HFFc6 (cell line): ENCODE measurements around the gene HTT-AS. TPM values are rescaled to one million over a fixed set of nuclear protein-coding genes. Genes with fewer than 3 reads are reported as not detected.
A peak's percentile ranks its signal among the peaks of the same experiment; 100 is the strongest.

Experiments
- DNase-seq: peaks from one replicate; pipeline ENCODE4 v3.0.0-alpha.2; 2018
- H3K27ac Mint-ChIP-seq: 2 replicates; pipeline ENCODE4 v1.8.0; 2020; ENCODE audit warnings: mild to moderate bottlenecking, mixed read lengths
- H3K27me3 Mint-ChIP-seq: 2 replicates; pipeline ENCODE4 v1.8.0; 2021; ENCODE audit warnings: mild to moderate bottlenecking, moderate library complexity, mixed read lengths; ENCODE audit not compliant: insufficient read depth
- H3K36me3 Mint-ChIP-seq: 2 replicates; pipeline ENCODE4 v1.8.0; 2021; ENCODE audit warnings: low read depth, mixed read lengths
- H3K4me1 Mint-ChIP-seq: 2 replicates; pipeline ENCODE4 v1.8.0; 2020; ENCODE audit warnings: low read depth, mixed read lengths
- H3K4me3 Mint-ChIP-seq: 2 replicates; pipeline ENCODE4 v1.8.0; 2020; ENCODE audit warnings: mild to moderate bottlenecking, moderate library complexity, mixed read lengths
- H3K9me3 Mint-ChIP-seq: 2 replicates; pipeline ENCODE4 v1.8.0; 2020; ENCODE audit warnings: mild to moderate bottlenecking, mixed read lengths
- CTCF ChIP-seq: fragments of 200-600 bp; sonication (generic); IDR thresholded peaks from 2 replicates; pipeline ENCODE4 v1.5.0; 2021; ENCODE audit warnings: antibody characterized with exemption, mild to moderate bottlenecking
- total RNA-seq, 6 experiments: library from RNA; stranded (reverse); fragmentation: NEBNext Ultra II Directional; extraction: Animal tissue kit (Norgen Biotek cat#: 25700); gene quantifications; 2 replicates in 1 of 6; 3 replicates in 5 of 6; pipeline ENCODE4 v1.2.3, GENCODE V29; 2021

The HTT-AS gene
- total RNA-seq, 6 experiments from 2014 or later: not detected

DNA sequence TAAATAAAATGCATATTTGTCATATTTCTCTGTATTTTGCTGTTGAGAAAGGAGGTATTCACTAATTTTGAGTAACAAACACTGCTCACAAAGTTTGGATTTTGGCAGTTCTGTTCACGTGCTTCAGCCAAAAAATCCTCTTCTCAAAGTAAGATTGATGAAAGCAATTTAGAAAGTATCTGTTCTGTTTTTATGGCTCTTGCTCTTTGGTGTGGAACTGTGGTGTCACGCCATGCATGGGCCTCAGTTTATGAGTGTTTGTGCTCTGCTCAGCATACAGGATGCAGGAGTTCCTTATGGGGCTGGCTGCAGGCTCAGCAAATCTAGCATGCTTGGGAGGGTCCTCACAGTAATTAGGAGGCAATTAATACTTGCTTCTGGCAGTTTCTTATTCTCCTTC, 3.5 kb upstream of the HTT-AS start:
- TF ChIP-seq CTCF: no peak
- peaks cover 20% of the 10 kb centered on the region for H3K4me1 Mint-ChIP-seq
- no peak for DNase-seq
- H3K9me3 Mint-ChIP-seq: no peaks in the 10 kb centered on the region
- H3K4me3 Mint-ChIP-seq: no peak overlapping the region
- H3K36me3 Mint-ChIP-seq: no peaks in the 10 kb centered on the region
- no peaks in the 10 kb centered on the region; the same call in 1 of the 2 replicates for H3K27me3 Mint-ChIP-seq
- no peak overlapping the region for H3K27ac Mint-ChIP-seq

DNA sequence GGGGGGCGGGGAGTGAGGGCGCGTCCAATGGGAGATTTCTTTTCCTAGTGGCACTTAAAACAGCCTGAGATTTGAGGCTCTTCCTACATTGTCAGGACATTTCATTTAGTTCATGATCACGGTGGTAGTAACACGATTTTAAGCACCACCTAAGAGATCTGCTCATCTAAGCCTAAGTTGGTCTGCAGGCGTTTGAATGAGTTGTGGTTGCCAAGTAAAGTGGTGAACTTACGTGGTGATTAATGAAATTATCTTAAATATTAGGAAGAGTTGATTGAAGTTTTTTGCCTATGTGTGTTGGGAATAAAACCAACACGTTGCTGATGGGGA, 1.3 kb upstream of the HTT-AS start:
- H3K9me3 Mint-ChIP-seq: no peaks in the 10 kb centered on the region
- no peaks in the 10 kb centered on the region; the same call in 1 of the 2 replicates for H3K27me3 Mint-ChIP-seq
- no peak for DNase-seq
- no peaks in the 10 kb centered on the region for H3K36me3 Mint-ChIP-seq
- TF ChIP-seq CTCF: no peak
- peak overlapping the region; percentile 98 for H3K27ac Mint-ChIP-seq
- H3K4me3 Mint-ChIP-seq: peak overlapping the region; percentile 97
- H3K4me1 Mint-ChIP-seq: peaks cover 37% of the 10 kb centered on the region

DNA sequence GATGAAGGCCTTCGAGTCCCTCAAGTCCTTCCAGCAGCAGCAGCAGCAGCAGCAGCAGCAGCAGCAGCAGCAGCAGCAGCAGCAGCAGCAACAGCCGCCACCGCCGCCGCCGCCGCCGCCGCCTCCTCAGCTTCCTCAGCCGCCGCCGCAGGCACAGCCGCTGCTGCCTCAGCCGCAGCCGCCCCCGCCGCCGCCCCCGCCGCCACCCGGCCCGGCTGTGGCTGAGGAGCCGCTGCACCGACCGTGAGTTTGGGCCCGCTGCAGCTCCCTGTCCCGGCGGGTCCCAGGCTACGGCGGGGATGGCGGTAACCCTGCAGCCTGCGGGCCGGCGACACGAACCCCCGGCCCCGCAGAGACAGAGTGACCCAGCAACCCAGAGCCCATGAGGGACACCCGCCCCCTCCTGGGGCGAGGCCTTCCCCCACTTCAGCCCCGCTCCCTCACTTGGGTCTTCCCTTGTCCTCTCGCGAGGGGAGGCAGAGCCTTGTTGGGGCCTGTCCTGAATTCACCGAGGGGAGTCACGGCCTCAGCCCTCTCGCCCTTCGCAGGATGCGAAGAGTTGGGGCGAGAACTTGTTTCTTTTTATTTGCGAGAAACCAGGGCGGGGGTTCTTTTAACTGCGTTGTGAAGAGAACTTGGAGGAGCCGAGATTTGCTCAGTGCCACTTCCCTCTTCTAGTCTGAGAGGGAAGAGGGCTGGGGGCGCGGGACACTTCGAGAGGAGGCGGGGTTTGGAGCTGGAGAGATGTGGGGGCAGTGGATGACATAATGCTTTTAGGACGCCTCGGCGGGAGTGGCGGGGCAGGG, 711 bp upstream of the HTT-AS start:
- TF ChIP-seq CTCF: no peak; the same call in 1 of the 2 replicates
- H3K4me3 Mint-ChIP-seq: peak overlapping the region; percentile 97
- peaks cover 39% of the 10 kb centered on the region for H3K4me1 Mint-ChIP-seq
- peak overlapping the region; percentile 98 for H3K27ac Mint-ChIP-seq
- H3K36me3 Mint-ChIP-seq: no peaks in the 10 kb centered on the region
- H3K9me3 Mint-ChIP-seq: no peaks in the 10 kb centered on the region
- no peaks in the 10 kb centered on the region; the same call in 1 of the 2 replicates for H3K27me3 Mint-ChIP-seq
- DNase-seq: peak; percentile 58

DNA sequence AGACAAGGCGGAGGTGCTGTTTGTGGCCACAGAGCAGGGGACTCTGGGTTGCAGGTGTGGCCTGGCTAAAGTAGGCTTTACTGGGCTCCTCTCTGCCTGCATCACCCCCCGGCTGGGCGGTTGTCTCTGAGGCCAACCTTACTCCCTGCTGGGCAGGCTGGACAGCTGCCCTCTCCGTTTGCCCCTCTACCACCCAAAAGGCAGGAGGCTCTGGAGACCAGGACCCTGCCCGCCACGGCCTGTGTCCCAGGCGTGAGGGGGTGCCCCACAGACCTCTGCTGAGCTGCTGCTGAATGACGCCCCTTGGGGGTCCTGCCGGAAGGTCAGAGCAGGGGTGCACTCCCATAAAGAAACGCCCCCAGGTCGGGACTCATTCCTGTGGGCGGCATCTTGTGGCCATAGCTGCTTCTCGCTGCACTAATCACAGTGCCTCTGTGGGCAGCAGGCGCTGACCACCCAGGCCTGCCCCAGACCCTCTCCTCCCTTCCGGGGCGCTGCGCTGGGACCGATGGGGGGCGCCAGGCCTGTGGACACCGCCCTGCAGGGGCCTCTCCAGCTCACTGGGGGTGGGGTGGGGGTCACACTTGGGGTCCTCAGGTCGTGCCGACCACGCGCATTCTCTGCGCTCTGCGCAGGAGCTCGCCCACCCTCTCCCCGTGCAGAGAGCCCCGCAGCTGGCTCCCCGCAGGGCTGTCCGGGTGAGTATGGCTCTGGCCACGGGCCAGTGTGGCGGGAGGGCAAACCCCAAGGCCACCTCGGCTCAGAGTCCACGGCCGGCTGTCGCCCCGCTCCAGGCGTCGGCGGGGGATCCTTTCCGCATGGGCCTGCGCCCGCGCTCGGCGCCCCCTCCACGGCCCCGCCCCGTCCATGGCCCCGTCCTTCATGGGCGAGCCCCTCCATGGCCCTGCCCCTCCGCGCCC, 920 bp downstream of the HTT-AS start:
- no peak for DNase-seq
- Mint-ChIP-seq H3K4me1 (peaks cover 39% of the 10 kb centered on the region), H3K9me3 (no peaks in the 10 kb centered on the region), H3K27ac (no peak overlapping the region), H3K36me3 (no peaks in the 10 kb centered on the region), H3K4me3 (peak overlapping the region; percentile 20; the same call in 1 of the 2 replicates), H3K27me3 (no peaks in the 10 kb centered on the region; the same call in none of the 2 replicates)
- peak; percentile 63 for TF ChIP-seq CTCF

DNA sequence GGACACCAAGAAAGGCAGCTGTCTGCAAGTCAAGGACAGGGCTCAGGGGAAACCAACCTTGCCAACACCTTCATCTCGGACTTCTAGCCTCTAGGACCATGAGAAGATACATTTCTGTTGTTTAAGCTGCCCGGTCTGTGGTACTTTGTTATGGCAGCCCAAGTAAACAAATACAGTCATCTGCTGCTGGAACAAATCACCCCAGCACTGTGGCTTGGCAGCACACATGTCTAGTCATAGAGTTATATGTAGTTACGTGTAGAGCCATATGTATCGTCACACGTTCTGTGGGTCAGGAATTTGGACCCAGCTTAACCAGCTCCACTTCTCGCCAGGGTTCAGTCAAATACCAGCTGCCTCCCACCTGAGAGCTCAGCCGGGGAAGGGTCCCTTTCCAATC, 2.5 kb downstream of the HTT-AS start:
- DNase-seq: peak; percentile 24
- Mint-ChIP-seq H3K9me3 (no peaks in the 10 kb centered on the region), H3K4me1 (peaks cover 31% of the 10 kb centered on the region), H3K27ac (peak overlapping the region; percentile 56; the same call in 1 of the 2 replicates), H3K4me3 (no peak overlapping the region), H3K36me3 (no peaks in the 10 kb centered on the region), H3K27me3 (peaks cover 2% of the 10 kb centered on the region)
- no peak for TF ChIP-seq CTCF
